Inflammatory macrophage treated with lipopolysaccharide for 4 hours (primary cell): ENCODE measurements around the gene APOBEC3B.
"Not testable (repeated sequence)": the region's sequence is repeated elsewhere in the genome, so short reads cannot be mapped to it uniquely, and the experiment has no call there.

Source experiments
- DNase-seq: peaks from one replicate; pipeline ENCODE4 v3.0.0-alpha.2; 2020

APOBEC3B gene

GRCh38 chr22:38968801-38969200 is 13.3 kb upstream of the APOBEC3B start:
- DNase-seq = no peak

GRCh38 chr22:38970551-38970950 is 11.6 kb upstream of the APOBEC3B start:
- peak; percentile 63 for DNase-seq

DNA sequence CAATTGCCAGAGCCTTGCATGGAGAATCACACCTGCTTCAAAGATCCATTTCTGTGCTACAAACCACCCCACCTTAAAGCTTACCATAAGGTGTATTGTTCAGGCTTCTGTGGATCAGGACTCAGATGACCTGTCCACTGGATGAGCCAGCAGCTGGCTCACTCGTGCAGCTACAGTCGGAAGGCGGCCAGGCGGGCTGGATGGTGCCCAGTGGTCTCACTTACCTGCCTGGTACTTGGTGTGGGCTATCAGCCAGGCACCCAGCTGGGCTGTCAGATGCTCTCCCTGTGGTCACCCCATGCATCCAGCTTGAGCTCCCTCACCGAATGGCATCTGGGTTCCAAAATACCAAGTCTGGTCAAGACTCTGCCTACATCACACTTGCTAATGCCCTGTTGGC is 10.9 kb upstream of the APOBEC3B start:
- DNase-seq = no peak

GRCh38 chr22:38971791-38972190 is 10.4 kb upstream of the APOBEC3B start:
- peak; percentile 54 for DNase-seq

- DNase-seq = peak; percentile 70
These were observed 9.6 kb upstream of the APOBEC3B start for GRCh38 chr22:38972558-38972957.

GRCh38 chr22:38973289-38974169 is 8.6 kb upstream of the APOBEC3B start:
- DNase-seq = peak; percentile 60

DNA sequence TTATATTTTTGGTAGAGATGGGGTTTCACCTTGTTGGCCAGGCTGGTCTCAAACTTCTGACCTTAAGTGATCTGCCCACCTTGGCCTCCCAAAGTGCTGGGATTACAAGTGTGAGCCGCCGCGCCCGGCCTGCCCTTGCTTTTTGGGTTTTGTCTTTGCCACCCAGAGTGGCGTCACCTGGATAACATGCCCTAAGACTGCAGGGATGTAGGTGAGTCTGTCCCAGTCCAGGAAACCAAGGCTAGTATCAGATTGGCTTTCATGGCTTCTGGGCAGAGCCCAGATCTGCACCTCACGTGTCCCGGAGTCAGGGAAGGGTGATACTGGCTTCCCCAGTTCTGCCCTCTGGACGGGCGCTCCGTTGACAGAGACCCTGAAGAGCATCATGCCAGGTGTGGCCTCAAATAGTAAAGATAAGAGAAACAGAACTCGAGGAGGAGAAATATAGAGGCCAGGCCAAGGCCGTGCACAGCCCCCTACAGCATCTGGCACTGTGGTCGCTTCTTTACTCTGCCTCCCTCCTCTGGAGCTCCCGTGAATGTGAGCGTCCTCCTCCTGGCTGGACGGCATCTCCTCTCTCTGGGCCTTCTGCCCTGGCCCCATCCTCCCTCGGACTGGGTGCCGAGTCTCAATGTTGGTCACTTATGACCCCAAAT is 7.8 kb upstream of the APOBEC3B start:
- no peak for DNase-seq

- no peak for DNase-seq
These were observed 7.3 kb upstream of the APOBEC3B start for GRCh38 chr22:38974826-38975175.

DNA sequence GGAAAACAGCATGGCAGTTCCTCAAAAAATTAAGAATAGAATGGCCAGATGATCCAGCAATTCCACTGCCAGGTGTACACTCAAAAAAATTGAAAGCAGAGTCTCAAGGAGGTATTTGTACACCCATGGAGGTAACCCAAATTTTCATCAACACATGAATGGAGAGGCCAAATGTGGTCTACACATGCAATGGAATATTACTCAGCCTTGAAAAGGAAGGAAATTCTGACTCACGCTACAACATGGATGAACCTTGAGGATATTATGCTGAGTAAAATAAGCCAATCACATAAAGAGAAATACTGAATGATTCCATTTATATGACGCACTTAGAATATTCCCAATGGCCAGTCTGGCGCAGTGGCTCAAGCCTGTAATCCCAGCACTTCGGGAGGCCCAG is 4.9 kb upstream of the APOBEC3B start:
- DNase-seq = peak; percentile 36

DNA sequence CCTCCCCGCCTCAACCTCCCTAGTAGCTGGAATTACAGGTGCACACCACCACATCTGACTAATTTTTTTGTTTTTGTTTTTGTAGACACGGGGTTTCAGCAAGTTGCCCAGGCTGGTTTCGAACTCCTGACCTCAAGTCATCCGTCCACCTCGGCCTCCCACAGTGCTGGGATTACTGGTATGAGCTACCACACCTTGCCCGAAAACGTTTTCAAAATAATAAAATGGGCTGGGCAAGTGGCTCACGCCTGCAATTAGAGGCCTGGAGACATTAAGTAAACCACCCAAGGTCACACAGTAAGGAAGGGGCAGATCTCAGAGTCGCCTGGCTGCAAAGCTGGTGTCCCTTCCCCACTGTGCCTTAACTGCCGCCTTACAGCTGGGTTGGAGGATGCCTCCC is 1.6 kb upstream of the APOBEC3B start:
- not testable (repeated sequence) for DNase-seq

GRCh38 chr22:38981005-38981991 is 849 bp upstream of the APOBEC3B start:
- no peak for DNase-seq

GRCh38 chr22:38984224-38984623 is 2.1 kb downstream of the APOBEC3B start:
- DNase-seq = no peak

DNA sequence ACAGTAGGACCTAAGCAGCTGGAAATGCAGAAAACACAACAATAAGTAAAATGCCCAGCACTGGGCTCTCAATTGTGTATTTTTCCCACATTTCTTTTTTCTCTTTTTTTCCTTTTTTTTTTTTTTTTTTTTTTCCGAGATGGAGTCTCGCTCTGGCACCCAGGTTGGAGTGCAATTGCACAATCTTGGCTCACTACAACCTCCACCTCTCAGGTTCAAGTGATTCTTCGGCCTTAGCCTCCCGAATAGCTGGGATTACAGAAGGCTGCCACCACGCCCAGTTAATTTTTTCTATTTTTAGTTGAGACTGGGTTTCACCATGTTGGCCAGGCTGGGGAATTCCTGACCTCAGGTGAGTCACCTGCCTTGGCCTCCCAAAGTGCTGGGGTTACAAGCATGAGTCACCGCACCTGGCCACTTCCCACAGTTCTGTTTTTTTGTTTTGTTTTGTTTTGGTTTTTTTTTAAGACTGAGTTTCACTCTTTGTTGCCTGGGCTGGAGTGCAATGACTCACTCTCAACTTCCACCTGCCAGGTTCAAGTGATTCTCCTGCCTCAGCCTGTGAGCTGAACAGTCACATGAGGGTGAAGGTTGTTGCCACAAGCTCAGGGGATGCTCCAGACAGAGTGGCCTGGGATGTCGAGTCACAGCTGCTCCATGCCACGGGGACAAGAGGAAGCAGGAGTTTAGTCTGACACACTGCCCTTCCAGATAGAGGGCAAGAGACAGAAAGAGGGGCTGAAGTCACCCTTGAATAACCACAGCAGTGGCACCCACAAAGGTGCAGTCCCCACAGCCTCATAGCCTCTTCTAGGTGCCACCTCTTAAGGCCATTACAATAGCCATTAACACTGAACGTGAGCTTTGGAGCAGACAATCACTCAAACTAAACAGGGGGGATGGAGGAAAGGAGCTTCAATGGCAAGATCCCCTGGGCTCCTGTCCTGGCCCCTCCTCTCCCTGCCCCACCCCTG is 2.9 kb downstream of the APOBEC3B start:
- DNase-seq = peak; percentile 46

- no peak for DNase-seq
These were observed 4.5 kb downstream of the APOBEC3B start for GRCh38 chr22:38986629-38987028.

- DNase-seq = no peak
These were observed 5.2 kb downstream of the APOBEC3B start for GRCh38 chr22:38987171-38987895.

DNA sequence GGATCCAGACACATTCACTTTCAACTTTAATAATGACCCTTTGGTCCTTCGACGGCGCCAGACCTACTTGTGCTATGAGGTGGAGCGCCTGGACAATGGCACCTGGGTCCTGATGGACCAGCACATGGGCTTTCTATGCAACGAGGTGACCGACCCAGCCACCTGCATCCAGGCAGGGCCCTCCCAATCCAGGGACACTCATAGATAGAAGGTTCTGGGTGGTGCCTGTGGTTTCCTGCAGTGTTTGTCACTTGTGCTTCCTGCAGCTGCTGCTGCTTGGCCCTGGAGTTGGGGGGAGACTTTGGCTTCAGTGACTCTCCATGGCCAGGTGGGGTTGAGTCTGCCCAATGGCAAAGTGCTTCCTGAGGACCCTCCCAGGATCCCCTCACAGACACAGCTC is 7.3 kb downstream of the APOBEC3B start:
- DNase-seq = no peak

- DNase-seq = not testable (repeated sequence)
These were observed 10.8 kb downstream of the APOBEC3B start for GRCh38 chr22:38992871-38993371.

GRCh38 chr22:38996105-38996504 is 14.0 kb downstream of the APOBEC3B start:
- DNase-seq = no peak

GRCh38 chr22:38997518-38997917 is 15.4 kb downstream of the APOBEC3B start:
- no peak for DNase-seq

GRCh38 chr22:39003165-39003638 is 21.1 kb downstream of the APOBEC3B start:
- DNase-seq = peak; percentile 89

DNA sequence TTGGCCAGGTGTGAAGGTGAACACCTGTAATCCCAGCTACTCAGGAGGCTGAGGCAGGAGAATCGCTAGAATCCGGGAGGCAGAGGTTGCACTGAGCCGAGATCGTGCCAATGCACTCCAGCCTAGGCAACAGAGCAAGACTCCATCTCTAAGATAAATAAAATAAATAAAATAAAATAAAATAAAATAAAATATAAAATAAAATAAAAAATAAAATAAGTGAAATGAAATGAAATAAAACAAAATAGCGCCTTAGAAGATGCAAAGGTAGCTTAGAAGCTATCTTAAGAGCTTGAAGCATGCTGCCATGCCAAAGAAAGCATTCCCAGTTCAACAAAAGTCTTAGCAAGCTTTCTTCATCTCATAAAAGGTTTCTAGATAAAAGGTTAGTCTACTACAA is 25.0 kb downstream of the APOBEC3B start:
- DNase-seq = no peak
